ENCODE data around the gene ADAMTS16.
"Not testable (repeated sequence)": the region's sequence is repeated elsewhere in the genome, so short reads cannot be mapped to it uniquely, and the experiment has no call there.

The ADAMTS16 gene, protein sequence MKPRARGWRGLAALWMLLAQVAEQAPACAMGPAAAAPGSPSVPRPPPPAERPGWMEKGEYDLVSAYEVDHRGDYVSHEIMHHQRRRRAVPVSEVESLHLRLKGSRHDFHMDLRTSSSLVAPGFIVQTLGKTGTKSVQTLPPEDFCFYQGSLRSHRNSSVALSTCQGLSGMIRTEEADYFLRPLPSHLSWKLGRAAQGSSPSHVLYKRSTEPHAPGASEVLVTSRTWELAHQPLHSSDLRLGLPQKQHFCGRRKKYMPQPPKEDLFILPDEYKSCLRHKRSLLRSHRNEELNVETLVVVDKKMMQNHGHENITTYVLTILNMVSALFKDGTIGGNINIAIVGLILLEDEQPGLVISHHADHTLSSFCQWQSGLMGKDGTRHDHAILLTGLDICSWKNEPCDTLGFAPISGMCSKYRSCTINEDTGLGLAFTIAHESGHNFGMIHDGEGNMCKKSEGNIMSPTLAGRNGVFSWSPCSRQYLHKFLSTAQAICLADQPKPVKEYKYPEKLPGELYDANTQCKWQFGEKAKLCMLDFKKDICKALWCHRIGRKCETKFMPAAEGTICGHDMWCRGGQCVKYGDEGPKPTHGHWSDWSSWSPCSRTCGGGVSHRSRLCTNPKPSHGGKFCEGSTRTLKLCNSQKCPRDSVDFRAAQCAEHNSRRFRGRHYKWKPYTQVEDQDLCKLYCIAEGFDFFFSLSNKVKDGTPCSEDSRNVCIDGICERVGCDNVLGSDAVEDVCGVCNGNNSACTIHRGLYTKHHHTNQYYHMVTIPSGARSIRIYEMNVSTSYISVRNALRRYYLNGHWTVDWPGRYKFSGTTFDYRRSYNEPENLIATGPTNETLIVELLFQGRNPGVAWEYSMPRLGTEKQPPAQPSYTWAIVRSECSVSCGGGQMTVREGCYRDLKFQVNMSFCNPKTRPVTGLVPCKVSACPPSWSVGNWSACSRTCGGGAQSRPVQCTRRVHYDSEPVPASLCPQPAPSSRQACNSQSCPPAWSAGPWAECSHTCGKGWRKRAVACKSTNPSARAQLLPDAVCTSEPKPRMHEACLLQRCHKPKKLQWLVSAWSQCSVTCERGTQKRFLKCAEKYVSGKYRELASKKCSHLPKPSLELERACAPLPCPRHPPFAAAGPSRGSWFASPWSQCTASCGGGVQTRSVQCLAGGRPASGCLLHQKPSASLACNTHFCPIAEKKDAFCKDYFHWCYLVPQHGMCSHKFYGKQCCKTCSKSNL

DNA sequence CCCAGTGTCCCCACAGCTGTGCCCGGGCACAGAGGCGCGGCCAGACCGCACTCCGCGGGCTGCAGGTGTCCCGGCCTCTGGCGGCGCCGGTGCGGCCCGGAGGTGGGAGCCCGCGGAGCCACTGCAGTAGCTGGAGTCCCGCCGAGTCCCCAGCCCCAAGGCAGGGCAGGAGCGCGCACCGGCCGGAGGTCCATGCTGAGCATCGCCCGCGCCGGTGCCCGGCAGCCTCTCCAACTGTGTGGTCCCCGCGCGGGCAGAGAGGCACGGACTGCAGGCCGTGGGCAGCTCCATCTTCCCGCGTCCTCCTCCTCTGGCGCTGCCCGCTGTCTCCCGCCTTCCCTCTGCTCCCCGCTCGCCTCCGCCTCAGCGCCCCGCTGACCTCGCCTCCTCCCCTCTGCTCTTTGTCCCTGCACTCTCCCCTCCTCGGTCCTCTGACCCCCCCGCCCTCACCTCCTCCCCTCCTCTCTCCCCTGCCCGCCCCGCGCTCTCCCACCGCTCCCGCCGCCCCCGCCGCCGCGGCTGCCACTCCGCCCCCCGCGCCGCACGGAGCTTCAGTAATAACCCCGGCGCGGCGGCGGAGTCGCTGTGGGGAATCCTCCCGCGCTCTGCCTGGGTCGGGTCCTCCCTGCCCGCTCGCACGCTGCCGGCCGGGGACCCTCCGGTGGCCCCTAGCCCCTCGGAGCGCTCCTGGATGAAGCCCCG, at the start of gene ADAMTS16:
Gene ADAMTS16, plus strand, starts transcription at position 554 of the 702 bp plus-strand sequence. Its CDS starts 138 bp downstream, at position 692.
- DNase-seq (ENCODE audit: low read depth in 2 of 2, low spot score in 1 of 2) = no peak

DNA sequence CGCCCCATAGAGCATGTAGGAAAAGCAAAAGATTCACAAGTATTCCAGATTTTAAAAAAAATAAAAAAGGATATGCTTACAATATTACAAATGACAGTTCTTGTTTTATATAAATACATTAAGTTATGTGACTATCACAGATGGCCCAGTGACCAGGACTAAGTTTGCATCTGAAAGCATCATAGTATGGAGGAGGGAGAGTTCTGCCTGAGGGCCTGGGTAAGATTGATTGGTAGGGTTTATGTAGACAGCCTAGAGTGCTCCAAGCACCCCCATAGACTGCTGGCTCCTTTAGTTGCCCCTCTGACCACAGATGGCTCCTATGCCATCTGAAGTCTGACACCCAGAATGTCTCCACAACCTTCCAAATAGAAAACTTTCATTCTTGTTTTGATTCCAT, 48.0 kb upstream of the ADAMTS16 start:
- DNase-seq (ENCODE audit: low read depth in 2 of 2, low spot score in 1 of 2) = no peak

DNA sequence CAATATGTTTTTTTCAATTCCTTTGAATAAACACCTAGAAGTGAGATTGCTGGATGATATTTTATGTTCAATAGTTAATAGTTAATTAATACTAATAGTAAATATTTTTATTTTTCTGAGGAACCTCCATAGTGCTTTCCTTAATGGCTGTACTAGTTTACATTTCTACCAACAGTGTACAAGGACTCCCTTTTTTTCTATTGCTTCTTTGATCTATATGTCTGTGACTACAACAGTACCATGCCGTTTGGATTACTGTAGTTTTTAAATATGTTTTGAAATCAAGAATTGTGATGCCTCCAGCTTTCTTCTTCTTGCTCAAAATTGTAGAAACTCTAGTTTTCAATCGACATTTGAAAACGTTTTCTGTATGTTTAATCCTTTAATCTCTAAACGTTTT, 39.5 kb upstream of the ADAMTS16 start:
- no peak for DNase-seq (ENCODE audit: low read depth in 2 of 2, low spot score in 1 of 2)

DNA sequence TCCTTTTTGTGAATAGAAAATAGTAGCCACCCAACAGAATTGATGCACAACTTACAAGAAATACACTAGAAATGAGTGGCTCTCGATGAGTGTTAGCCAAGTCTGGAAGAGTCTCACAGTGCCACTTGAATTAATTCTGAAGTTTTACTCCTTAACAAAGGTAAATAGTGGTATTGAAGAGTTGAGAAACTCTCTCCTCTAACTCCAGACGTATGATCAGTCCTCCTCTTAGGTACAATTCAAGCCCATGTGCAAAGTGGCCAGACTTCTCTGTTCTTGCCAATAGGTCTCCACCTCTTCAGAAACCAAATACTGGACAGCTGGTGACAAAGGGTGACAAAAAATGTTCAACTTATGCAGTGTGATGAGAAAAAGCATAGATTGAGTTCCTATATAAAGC, 38.5 kb upstream of the ADAMTS16 start:
- DNase-seq (ENCODE audit: low read depth in 2 of 2, low spot score in 1 of 2) = no peak

DNA sequence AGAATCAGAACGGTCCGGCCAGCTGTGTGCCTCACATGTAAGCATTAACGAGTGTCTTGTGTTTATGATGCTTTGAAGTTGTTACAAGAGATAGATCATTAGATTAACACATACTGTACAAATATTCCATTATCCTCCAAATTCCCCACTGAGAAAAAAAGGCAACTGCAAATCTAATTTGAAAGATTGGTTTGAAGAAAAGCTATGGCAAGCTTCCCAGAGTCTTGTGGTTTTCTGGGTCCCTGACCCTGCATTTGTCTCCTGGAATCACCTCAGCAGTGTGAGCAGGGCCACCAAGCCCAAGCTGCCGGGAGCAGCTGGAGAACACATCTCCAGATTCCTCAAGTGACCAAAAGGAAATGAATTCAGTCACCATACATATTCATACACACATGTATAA, 36.9 kb upstream of the ADAMTS16 start:
- no peak for DNase-seq (ENCODE audit: low read depth in 2 of 2, low spot score in 1 of 2)

DNA sequence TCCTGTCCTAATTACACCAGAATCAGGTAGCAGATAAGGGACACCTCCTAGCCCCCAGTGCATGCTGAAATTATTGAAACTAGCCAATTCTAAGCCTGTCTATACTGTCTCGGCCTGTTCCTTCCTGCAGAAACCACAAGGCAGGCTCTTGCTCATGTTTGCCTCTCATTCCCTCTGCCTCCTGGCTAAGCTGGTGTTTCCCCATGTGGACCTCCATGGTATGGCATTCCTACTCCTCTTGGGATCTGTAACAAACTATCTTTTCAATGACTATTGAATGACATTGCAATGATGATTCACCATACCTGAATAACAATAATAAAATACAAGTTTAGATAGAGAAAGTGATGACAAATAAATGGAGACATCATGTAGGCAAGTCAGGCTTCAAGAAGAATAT, 35.6 kb upstream of the ADAMTS16 start:
- DNase-seq (ENCODE audit: low read depth in 2 of 2, low spot score in 1 of 2) = no peak

DNA sequence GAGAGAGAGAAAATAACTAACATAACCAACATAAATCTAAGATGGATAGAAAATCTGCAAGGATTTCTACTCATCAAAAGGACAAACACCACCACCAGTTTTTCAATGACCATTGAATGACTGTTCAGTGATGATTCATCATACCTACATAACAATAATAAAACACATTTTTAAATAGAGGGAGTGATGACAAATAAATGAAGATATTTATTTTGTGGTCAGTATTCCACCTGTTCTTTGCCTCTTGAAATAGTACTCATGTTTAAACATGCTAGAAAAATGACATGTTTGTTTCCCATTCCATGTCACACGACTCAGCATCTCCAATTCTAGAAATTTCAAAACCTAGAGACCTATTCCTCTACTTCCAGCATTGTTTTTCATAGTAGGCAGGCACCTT, 34.6 kb upstream of the ADAMTS16 start:
- no peak for DNase-seq (ENCODE audit: low read depth in 2 of 2, low spot score in 1 of 2)

DNA sequence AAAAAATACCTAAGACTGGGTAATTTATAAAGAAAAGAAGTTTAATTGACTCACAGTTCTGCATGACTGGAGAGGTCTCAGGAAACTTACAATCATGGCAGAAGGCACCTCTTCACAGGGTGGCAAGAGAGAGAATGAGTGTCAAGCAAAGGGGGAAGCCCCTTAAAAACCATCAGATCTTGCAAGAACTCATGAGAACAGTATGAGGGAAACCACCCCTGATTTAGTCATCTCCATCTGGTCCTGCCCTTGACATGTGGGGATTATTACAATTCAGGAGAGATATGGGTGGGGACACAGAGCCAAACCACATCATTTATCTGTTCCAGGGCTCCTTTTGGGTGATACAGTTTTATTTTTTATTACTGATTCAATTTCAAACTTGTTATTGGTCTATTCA, 23.2 kb upstream of the ADAMTS16 start:
- no peak for DNase-seq (ENCODE audit: low read depth in 2 of 2, low spot score in 1 of 2)

DNA sequence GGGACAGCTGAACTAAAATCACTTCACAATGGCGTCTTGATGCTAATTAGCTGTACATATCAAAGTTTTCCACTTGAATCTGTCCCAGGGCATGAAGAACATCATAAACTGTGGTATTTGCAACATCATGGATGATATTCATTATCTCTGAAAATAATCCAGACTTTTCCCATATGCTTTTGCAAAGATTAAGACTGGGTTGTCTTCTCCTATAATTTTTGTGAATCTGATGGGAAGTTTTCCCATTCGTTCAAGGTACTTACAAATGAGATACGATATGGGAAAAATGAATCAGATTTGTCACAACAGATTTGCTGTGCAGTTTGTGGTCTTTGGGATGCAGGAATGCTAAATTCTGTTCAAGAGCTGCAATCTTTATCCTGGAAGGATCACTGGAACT, 17.4 kb upstream of the ADAMTS16 start:
- DNase-seq (ENCODE audit: low read depth in 2 of 2, low spot score in 1 of 2) = no peak

DNA sequence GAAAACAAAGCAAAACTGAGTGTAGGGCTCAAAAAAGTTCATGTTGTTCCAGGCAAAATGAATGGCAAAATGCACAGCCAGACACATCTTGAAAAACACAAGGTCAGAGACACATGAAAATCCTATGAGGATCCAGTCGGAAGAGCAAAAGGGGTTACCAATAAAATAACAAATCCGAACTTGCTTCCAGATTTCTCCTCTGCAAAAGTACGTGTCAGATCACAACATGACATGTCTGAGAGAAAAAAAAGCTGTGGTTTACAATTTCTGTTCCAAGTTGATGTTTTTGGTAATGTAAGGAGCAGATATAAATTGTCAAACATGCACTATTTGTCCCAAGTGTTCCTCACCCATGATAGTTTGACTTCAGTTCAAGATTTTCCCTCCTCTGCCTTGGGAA, 15.9 kb upstream of the ADAMTS16 start:
- DNase-seq (ENCODE audit: low read depth in 2 of 2, low spot score in 1 of 2) = no peak

DNA sequence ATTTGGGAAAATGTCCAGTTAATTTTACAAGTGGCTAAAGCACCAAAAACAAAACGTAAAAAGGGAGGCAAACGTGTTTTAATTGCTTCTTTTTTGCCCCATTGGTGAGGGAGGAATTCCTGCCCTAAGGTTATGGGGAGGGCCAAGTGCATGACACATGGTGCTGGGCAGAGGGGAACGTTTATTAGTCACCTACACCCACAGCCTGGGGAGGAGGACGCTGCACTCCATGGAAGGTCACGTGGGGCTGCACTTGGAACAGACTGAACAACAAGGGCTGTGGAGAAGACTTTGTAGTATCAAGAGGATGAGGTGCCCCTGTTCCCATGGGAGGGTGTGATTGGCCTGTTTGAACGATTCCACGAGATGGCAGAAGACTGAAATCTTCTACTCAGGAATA, 13.7 kb upstream of the ADAMTS16 start:
- no peak for DNase-seq (ENCODE audit: low read depth in 2 of 2, low spot score in 1 of 2)

DNA sequence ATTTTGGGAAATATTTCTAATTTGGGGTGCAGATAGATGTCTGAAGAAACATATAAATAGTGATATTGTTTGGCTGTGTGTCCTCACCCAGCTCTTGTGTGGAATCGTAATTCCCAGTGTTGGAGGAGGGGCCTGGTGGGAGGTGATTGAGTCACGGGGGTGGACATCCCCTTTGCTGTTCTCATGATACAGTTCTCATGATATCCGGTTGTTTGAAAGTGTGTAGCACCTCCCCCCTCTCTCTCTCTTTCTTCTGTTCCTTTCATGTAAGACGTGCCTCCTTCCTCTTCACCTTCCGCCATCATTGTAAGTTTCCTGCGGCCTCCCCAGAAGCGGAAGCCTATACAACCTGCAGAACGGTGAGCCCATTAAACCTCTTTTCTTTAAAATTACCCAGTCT, 11.4 kb upstream of the ADAMTS16 start:
- DNase-seq (ENCODE audit: low read depth in 2 of 2, low spot score in 1 of 2) = no peak

DNA sequence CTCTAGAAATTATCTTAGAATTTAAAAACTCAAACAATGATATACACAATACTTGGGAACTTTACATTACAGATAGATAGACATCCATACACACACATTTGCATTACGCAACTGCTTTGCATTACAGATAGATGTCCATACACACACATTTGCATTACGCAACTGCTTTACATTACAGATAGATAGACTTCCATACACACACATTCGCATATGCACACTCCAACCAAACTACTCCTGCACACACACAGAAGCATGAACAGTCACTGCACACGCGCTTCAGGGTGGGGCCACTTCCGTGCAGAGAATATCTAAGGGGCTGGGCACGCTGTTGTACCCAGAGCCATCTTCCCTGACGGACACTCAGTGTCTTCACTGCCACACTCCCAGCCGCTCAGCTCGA, 7.9 kb upstream of the ADAMTS16 start:
- DNase-seq (ENCODE audit: low read depth in 2 of 2, low spot score in 1 of 2) = no peak

DNA sequence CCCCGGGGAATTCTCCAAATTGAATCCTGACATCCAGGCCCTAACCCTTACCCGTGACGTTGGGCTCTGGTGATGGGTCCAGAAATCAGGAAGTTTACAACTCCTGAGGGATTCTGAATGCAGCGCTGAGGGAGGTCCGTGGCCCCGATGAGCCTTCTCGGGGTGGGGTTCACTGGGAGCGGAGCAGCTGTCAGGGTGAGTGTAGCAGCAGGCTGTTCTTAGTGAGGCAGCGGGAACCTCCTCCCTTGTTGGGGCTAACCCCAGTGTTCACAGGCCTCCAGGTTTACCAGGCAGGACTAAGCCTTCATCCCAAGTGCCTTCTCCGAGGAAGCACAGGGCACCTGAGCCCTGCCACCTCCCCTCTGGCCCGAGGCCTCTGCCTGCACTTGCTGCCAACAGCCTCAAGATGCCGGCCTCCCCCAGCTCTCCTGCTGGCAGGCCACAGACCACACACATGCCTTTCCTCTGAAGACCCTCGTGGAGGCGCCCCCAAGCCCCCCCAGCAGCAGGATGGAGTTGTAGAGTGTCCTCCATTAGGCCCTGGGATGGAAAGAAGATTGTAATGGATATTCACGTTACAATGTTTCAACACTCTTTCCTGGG, 7.3 kb upstream of the ADAMTS16 start:
- DNase-seq (ENCODE audit: low read depth in 2 of 2, low spot score in 1 of 2) = no peak

DNA sequence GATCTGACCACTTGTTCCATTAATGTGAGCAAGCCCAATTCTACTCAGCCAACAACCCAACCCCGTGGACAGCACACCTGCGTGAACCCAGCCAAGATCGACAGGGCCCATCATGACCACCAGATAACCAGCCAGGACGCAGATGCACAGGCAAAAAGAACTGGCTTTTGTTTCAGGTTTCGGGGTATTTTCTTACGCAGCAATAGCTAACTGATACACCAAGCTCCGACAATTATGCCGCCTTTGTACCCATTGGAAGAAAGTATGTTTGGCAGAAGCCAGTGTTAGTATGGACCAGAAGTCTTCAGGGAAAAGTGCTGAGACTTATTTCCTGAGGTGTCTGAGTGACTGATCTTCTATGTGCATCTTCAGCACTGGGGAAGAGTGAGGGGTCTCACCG, 6.0 kb upstream of the ADAMTS16 start:
- no peak for DNase-seq (ENCODE audit: low read depth in 2 of 2, low spot score in 1 of 2)

DNA sequence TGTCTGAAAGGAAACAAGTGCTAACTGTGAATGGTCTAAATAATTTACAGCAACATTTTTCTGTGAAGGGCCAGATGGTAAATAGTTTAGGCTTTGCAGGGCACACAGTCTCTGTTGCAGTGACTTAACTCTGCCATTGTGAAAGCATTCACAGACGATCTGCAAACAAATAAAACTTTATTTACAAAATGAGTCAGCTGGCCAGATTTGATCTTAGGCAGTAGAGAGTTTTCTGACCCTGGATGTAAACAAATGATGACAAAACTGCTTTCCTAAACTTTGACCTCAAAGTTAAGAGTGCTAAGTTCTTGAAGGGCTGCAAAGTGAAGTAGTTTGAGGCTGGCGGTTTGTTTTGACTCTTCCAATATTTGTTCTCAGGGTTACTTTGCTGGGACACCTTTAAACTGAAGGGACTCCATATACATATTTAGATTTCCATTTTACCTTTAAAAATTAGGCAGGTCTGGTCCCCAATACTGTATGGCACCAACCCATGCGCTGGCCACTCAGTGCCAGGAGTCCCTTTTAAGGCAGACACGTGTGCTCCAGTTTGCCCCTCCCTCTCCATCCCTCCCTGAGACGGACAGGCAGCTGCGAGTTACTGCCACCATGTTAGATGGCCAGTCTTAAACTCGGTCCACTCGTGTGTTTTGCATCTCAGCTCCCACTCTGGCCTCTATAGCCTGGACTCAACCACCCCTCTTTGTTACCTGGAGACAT, 4.0 kb upstream of the ADAMTS16 start:
- DNase-seq (ENCODE audit: low read depth in 2 of 2, low spot score in 1 of 2) = no peak

DNA sequence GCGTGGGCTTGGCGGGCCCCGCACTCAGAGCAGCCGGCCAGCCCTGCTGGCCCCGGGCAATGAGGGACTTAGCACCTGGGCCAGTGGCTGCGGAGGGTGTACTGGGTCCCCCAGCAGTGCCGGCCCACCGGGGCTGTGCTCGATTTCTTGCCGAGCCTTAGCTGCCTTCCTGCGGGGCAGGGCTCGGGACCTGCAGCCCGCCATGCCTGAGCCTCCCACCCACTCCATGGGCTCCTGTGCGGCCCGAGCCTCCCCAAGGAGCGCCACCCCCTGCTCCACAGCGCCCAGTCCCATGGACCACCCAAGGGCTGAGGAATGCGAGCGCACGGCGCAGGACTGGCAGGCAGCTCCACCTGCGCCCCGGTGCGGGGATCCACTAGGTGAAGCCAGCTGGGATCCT, 2.3 kb upstream of the ADAMTS16 start:
- not testable (repeated sequence) for DNase-seq (ENCODE audit: low read depth in 2 of 2, low spot score in 1 of 2)

DNA sequence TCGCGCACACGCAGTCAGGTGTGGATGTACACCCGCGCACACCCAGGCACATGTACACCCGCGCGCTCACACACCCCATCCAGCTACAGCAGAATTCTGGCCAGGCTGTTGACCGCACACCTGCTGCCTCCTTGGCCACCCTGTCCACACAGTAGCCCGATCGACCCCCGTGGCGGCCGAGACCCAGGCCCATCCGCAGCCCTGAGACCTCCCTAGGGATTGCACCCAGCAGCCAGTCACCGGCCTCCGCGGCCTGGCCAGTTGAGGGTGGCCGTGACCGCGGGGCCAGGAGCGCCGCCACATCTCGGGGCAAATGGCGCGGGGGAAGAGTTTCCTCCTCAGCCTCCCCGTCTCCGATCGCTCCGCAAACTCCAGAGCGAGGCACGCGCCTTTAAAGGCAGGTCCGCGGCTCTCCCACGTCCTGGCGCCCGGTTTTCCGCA, 774 bp upstream of the ADAMTS16 start:
- DNase-seq (ENCODE audit: low read depth in 2 of 2, low spot score in 1 of 2) = no peak

DNA sequence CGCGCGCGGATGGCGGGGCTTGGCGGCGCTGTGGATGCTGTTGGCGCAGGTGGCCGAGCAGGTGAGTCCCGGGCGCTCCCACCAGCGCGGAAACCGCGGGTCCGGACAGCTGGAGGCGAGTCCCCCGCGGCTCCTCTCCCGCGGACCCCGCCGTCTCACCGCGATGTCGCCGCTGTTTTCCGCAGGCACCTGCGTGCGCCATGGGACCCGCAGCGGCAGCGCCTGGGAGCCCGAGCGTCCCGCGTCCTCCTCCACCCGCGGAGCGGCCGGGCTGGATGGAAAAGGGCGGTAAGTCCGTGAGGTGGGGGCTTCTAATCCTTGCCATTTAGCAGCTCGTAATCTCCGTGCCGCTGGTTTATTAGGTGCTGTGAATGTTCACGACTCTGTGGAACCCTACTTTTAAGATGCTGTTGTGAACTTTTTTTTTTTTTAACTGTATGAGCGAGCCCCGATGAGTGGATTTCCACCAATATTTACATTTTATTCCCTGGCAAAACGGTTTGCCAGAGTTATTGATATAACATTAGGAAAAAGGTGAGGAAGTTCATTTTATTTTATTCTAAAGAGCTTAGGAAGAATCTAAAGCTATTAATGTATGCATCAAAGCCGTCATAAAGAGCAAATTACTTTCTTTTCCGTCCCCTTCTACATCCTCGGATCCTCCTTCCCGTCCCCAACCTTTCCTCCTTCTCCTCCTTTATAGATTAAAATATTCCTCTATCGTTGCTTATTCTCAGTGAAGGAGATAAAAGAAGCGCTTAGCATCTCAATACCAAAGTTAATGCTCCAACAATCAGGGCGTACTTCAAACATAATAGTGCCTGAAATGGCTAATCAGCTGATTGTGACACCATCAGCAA, 579 bp downstream of the ADAMTS16 start:
- no peak for DNase-seq (ENCODE audit: low read depth in 2 of 2, low spot score in 1 of 2)

Data from stimulated activated CD8-positive, alpha-beta memory T cell treated with anti-CD3 and anti-CD28 coated beads, Interleukin-4, amount 100 ng/mL, for 1 hour (primary cell).